ENCODE measurements around the gene C1R.

DNA sequence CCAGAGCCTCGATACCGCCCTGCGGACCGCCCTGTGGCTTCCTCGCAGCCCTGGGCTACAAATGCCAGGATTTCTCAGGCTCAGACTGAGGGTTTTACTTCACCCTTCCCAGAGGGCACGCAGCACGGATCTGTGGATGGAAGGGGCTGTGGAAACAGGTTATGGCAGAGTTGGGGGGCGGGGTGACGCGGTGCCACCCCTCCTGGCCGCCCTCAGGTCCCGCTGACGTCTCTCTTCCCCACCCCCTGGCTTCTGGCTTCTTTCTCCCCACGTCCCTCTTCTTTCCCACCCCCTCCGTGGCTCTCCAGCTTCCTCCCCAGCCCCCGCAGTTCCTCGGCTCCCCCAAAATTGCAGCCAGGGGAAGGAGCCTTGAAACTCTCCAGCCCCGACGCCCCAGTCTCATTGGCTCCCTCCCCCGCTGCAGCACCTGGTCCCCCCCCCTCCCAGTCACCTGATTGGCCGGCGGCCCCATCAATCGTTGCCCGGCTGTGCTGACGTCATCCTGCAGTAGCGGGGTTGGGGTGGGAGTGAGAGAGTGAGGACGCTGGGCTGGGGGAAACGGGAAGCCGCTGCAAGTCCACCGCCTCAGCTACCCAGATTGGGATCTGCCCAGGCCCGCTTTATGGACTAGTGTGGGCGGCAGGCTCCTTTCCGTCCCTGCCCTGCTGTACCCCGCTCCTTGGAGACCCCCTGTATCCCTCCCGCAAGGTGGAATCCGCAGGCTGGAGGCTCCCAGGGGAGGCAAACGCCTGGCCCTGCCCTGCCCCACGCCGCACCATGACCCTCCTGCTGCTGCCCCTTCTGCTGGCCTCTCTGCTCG is 37.8 kb upstream of the C1R start, which contains the start of gene CLSTN3:
- TF ChIP-seq MYC (IDR thresholded peaks at IDR 0.05; ENCODE audit: low read depth, low read length) = no peak
- TF ChIP-seq, protein P1, sequence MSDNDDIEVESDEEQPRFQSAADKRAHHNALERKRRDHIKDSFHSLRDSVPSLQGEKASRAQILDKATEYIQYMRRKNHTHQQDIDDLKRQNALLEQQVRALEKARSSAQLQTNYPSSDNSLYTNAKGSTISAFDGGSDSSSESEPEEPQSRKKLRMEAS (IDR thresholded peaks at IDR 0.05; ENCODE audit: low read depth, low read length) = no peak

Measured in NB4 (cell line).